ENCODE measurements around the gene CD300LG.

DNA sequence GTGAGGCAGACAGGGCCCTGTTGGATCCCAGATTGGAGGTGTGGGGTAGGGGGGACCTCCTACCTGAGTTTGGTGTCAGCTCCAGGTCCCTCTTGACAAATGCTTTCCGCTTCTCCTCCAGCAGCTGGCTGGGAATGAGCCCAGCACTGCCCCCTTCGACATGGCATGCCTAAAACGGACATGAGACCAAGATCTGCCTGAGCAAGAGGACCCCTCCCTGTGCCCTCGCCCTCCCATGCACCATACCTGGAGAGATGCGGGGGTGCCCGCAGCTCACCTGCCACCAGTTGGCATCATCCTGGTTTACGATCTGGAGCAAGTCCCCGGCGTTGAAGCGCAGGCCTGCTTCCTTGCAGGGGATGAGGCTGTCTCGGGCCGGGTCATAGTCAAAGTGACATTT lies 34.2 kb downstream of the CD300LG start:
- TF ChIP-seq, protein P1, sequence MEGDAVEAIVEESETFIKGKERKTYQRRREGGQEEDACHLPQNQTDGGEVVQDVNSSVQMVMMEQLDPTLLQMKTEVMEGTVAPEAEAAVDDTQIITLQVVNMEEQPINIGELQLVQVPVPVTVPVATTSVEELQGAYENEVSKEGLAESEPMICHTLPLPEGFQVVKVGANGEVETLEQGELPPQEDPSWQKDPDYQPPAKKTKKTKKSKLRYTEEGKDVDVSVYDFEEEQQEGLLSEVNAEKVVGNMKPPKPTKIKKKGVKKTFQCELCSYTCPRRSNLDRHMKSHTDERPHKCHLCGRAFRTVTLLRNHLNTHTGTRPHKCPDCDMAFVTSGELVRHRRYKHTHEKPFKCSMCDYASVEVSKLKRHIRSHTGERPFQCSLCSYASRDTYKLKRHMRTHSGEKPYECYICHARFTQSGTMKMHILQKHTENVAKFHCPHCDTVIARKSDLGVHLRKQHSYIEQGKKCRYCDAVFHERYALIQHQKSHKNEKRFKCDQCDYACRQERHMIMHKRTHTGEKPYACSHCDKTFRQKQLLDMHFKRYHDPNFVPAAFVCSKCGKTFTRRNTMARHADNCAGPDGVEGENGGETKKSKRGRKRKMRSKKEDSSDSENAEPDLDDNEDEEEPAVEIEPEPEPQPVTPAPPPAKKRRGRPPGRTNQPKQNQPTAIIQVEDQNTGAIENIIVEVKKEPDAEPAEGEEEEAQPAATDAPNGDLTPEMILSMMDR (IDR thresholded peaks at IDR 0.05; ENCODE audit: insufficient read depth, low read length, poor library complexity, severe bottlenecking), result no peak
- TF ChIP-seq EZH2phosphoT487 (conservative IDR thresholded peaks at IDR 0.05; ENCODE audit: low read length), result no peak
